GM12801 (cell line): ENCODE measurements around the gene TPD52L1.

Experiments
- TF ChIP-seq, protein P1 (sequence below): IDR thresholded peaks from one replicate; pipeline ENCODE4 v1.5.1; 2011; ENCODE audit warnings: control low read depth; ENCODE audit not compliant: insufficient read length; ENCODE audit errors: extremely low read depth

The TPD52L1 gene

DNA sequence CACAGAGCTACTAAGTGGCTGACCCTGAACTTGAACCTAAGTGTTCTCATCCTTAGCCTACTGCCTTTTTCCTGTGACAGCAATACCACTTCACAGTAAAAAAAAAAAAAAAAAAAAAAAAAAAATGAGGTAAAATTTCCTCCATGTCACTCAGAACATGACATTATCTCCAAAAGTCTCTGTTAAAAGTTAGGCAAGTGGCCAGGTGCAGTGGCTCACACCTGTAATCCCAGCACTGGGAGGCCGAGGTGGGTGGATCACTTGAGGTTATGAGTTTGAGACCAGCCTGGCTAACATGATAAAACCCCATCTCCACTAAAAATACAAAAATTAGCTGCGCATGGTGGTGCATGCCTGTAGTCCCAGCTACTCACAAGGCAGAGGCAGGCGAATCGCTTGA is 159.4 kb downstream of the TPD52L1 start:
- TF ChIP-seq, protein P1, sequence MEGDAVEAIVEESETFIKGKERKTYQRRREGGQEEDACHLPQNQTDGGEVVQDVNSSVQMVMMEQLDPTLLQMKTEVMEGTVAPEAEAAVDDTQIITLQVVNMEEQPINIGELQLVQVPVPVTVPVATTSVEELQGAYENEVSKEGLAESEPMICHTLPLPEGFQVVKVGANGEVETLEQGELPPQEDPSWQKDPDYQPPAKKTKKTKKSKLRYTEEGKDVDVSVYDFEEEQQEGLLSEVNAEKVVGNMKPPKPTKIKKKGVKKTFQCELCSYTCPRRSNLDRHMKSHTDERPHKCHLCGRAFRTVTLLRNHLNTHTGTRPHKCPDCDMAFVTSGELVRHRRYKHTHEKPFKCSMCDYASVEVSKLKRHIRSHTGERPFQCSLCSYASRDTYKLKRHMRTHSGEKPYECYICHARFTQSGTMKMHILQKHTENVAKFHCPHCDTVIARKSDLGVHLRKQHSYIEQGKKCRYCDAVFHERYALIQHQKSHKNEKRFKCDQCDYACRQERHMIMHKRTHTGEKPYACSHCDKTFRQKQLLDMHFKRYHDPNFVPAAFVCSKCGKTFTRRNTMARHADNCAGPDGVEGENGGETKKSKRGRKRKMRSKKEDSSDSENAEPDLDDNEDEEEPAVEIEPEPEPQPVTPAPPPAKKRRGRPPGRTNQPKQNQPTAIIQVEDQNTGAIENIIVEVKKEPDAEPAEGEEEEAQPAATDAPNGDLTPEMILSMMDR: no peak
